Measurements from ENCODE around the gene MAP3K4. TPM values are rescaled to one million over a fixed set of nuclear protein-coding genes. Genes with fewer than 3 reads are reported as not detected.
A peak's percentile ranks its signal among the peaks of the same experiment; 100 is the strongest.

The MAP3K4 gene
- total RNA-seq, 1 donor from 2014 or later, result 59.8 TPM

GRCh38 chr6:161074496-161075121, 83.0 kb downstream of the MAP3K4 start:
- Mint-ChIP-seq H3K4me3 (no peak overlapping the region), H3K27ac (peak overlapping the region; percentile 38), H3K4me1 (peaks cover 7% of the 10 kb centered on the region)

DNA sequence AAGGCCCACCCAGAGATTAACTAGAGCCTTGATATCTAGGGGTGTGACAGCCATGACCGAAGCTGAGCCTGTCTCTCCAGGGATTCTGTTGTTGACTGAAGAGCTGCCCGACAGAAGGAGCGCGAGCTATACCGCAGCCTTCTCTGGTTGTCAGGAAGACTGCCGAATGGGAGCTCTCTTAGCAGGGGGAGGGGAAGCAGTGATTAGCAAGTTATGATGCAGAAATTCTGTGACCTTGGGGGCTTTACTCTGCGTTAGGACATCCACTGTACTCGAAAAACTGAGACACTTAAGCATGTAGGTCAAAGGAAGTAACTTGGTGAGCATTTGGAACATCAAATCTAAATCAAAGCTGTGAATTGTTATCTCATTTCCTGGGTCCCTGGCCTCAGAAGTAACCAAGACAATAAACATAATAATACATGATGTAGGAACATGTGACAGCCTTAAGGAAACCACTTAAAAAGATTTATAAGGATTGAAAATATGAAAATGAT, 84.7 kb downstream of the MAP3K4 start:
- no peaks in the 10 kb centered on the region for H3K27me3 Mint-ChIP-seq (ENCODE audit: low read depth)
- no peak overlapping the region for H3K27ac Mint-ChIP-seq
- peaks cover 7% of the 10 kb centered on the region for H3K36me3 Mint-ChIP-seq
- no peak for DNase-seq (ENCODE audit: low spot score in 2 of 2, unreplicated experiment in 2 of 2)
- H3K9me3 Mint-ChIP-seq, result no peaks in the 10 kb centered on the region
- no peak overlapping the region for H3K4me3 Mint-ChIP-seq
- TF ChIP-seq CTCF (IDR thresholded peaks at IDR 0.05; ENCODE audit: unreplicated experiment), result no peak
- peaks cover 7% of the 10 kb centered on the region for H3K4me1 Mint-ChIP-seq

More at GRCh38 chr6:161074496-161075121, 83.0 kb downstream of the MAP3K4 start:
- DNase-seq (ENCODE audit: low spot score in 2 of 2, unreplicated experiment in 2 of 2), result no peak
- Mint-ChIP-seq H3K36me3 (peaks cover 7% of the 10 kb centered on the region), H3K27me3 (ENCODE audit: low read depth) (no peaks in the 10 kb centered on the region), H3K9me3 (no peaks in the 10 kb centered on the region)
- TF ChIP-seq CTCF (IDR thresholded peaks at IDR 0.05; ENCODE audit: unreplicated experiment), result no peak

GRCh38 chr6:161079566-161080262, 88.1 kb downstream of the MAP3K4 start:
- Mint-ChIP-seq H3K27me3 (ENCODE audit: low read depth) (no peaks in the 10 kb centered on the region), H3K27ac (no peak overlapping the region), H3K36me3 (peaks cover 2% of the 10 kb centered on the region), H3K4me3 (no peak overlapping the region), H3K4me1 (peaks cover 2% of the 10 kb centered on the region), H3K9me3 (no peaks in the 10 kb centered on the region)
- TF ChIP-seq CTCF (IDR thresholded peaks at IDR 0.05; ENCODE audit: unreplicated experiment), result no peak
- no peak for DNase-seq (ENCODE audit: low spot score in 2 of 2, unreplicated experiment in 2 of 2)

- Mint-ChIP-seq H3K27ac (no peak overlapping the region), H3K36me3 (peaks cover 4% of the 10 kb centered on the region), H3K9me3 (no peaks in the 10 kb centered on the region), H3K27me3 (ENCODE audit: low read depth) (no peaks in the 10 kb centered on the region), H3K4me1 (no peaks in the 10 kb centered on the region), H3K4me3 (no peak overlapping the region)
- no peak for TF ChIP-seq CTCF (IDR thresholded peaks at IDR 0.05; ENCODE audit: unreplicated experiment)
- DNase-seq (ENCODE audit: low spot score in 2 of 2, unreplicated experiment in 2 of 2), result no peak
Measured at GRCh38 chr6:161080263-161080970, 88.8 kb downstream of the MAP3K4 start.

DNA sequence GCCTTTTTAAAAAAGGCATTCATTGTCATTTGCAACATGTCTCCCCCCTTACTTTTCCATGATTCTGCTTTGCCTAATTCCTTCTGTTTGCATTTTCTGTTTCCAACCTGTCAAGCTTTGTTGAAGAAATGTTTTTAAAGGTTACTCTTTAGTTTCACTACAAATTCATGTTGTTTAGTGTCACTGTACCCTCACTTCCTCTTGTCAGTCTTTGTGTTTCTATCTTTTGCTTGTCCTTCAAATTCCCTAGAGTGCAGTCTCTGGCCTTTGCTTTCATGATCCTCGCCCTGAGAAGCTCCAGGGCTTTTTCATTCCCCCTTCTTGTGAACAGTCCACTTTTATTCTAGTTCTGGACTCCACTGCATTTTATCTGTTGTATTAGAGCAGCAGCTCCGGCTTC, 90.6 kb downstream of the MAP3K4 start:
- Mint-ChIP-seq H3K9me3 (no peaks in the 10 kb centered on the region), H3K4me1 (no peaks in the 10 kb centered on the region), H3K36me3 (peaks cover 13% of the 10 kb centered on the region), H3K4me3 (no peak overlapping the region), H3K27me3 (ENCODE audit: low read depth) (no peaks in the 10 kb centered on the region), H3K27ac (no peak overlapping the region)
- no peak for DNase-seq (ENCODE audit: low spot score in 2 of 2, unreplicated experiment in 2 of 2)
- no peak for TF ChIP-seq CTCF (IDR thresholded peaks at IDR 0.05; ENCODE audit: unreplicated experiment)

All from mesothelial cell of epicardium (in vitro differentiated cells).